CD4-positive, alpha-beta memory T cell (primary cell): ENCODE data around the gene EFR3B. TPM values are rescaled to one million over a fixed set of nuclear protein-coding genes. Genes with fewer than 3 reads are reported as not detected.
A peak's percentile ranks its signal among the peaks of the same experiment; 100 is the strongest.

Source experiments
- CTCF ChIA-PET: fragments of 350-600 bp; sonication (Branson Sonifier 250); formaldehyde crosslinking; loops from one replicate; lab custom pipeline; 2021; ENCODE audit warnings: inconsistent platforms; ENCODE audit not compliant: partially characterized antibody; lab: Charles Lee
- POLR2A ChIA-PET: fragments of 350-600 bp; sonication (Branson Sonifier 250); formaldehyde crosslinking; loops from one replicate; lab custom pipeline; 2021; ENCODE audit not compliant: partially characterized antibody; lab: Charles Lee
- DNase-seq, 5 donors: peaks; one replicate each; pipeline versions ENCODE4 v3.0.0 to v3.0.0-alpha.2; 2020 to 2022; ENCODE audit warnings: mixed read lengths in 1 of 5
- H3K27ac ChIP-seq: one replicate; pipeline ENCODE4 v1.7.0; 2013; ENCODE audit warnings: low read depth, low read length
- H3K27me3 ChIP-seq: 2 replicates; pipeline ENCODE4 v1.7.0; 2013; ENCODE audit warnings: mild to moderate bottlenecking, low read length, moderate library complexity; ENCODE audit not compliant: insufficient read depth
- H3K36me3 ChIP-seq: 2 replicates; pipeline ENCODE4 v1.7.0; 2013; ENCODE audit warnings: mild to moderate bottlenecking, low read length, moderate library complexity; ENCODE audit not compliant: insufficient read depth
- H3K4me1 ChIP-seq: 2 replicates; pipeline ENCODE4 v1.7.0; 2013; ENCODE audit warnings: mild to moderate bottlenecking, low read length, moderate library complexity; ENCODE audit not compliant: insufficient read depth
- H3K4me3 ChIP-seq, 2 donors: one replicate each; pipeline ENCODE4 v1.7.0; 2013; ENCODE audit warnings: low read length in 2 of 2, mild to moderate bottlenecking in 1 of 2
- H3K9me3 ChIP-seq, 2 donors: one replicate each; pipeline ENCODE4 v1.7.0; 2013; ENCODE audit warnings: low read length in 2 of 2, control low read depth in 1 of 2; ENCODE audit not compliant: control insufficient read depth in 1 of 2
- H3K27ac Mint-ChIP-seq, 7 donors: one replicate each; pipeline ENCODE4 v1.8.0; 2020 to 2021; ENCODE audit warnings: mixed read lengths in 7 of 7, mild to moderate bottlenecking in 6 of 7, inconsistent platforms in 3 of 7, moderate library complexity in 3 of 7
- H3K27me3 Mint-ChIP-seq, 2 donors: one replicate each; pipeline ENCODE4 v1.8.0; 2020 to 2021; ENCODE audit warnings: mixed read lengths in 2 of 2
- H3K36me3 Mint-ChIP-seq, 2 donors: one replicate each; pipeline ENCODE4 v1.8.0; 2020 to 2021; ENCODE audit warnings: mixed read lengths in 2 of 2, inconsistent platforms in 1 of 2, mild to moderate bottlenecking in 1 of 2
- H3K4me1 Mint-ChIP-seq, 4 donors: one replicate each; pipeline ENCODE4 v1.8.0; 2020 to 2021; ENCODE audit warnings: mixed read lengths in 4 of 4, mild to moderate bottlenecking in 1 of 4
- H3K4me3 Mint-ChIP-seq, 8 donors: one replicate each; pipeline ENCODE4 v1.8.0; 2020 to 2021; ENCODE audit warnings: mixed read lengths in 8 of 8, mild to moderate bottlenecking in 7 of 8, moderate library complexity in 6 of 8, inconsistent platforms in 3 of 8
- H3K9me3 Mint-ChIP-seq, 8 donors: one replicate each; pipeline ENCODE4 v1.8.0; 2020 to 2021; ENCODE audit warnings: mixed read lengths in 8 of 8, mild to moderate bottlenecking in 5 of 8, inconsistent platforms in 3 of 8, moderate library complexity in 1 of 8
- intact Hi-C: fragments of 100-400 bp; cut with micrococcal nuclease; formaldehyde crosslinking; loops from one replicate; pipeline ENCODE4 v1.15.1; 2023
- polyA plus RNA-seq, 2 donors: library from polyadenylated mRNA; unstranded; fragments of 300-500 nt; fragmentation: Illumina TruSeq; gene quantifications; one replicate each; pipeline ENCODE4 v1.2.3, GENCODE V29; 2021
- total RNA-seq, 2 experiments: library from RNA; stranded (reverse); gene quantifications; one replicate each; pipeline ENCODE4 v1.2.3, GENCODE V29; 2021

The EFR3B gene
- total and polyA plus RNA-seq, 4 experiments from 2014 or later: 0.07 to 0.14 (median 0.12) TPM; not detected in 1

GRCh38 chr2:25055376-25055920, 13.6 kb downstream of the EFR3B start:
- H3K9me3 ChIP-seq: no peaks in the 10 kb centered on the region
- DNase-seq: no peak
- ChIA-PET POLR2A (no interaction called here), CTCF (no interaction called here)
- H3K36me3 ChIP-seq: no peaks in the 10 kb centered on the region
- intact Hi-C loops: no loop called here
- H3K27me3 ChIP-seq: no peaks in the 10 kb centered on the region
- Mint-ChIP-seq H3K27me3 (peaks cover 7 to 11% of the 10 kb centered on the region in 2 donors), H3K4me3 (no peak overlapping the region), H3K4me1 (no peaks in the 10 kb centered on the region), H3K36me3 (no peaks in the 10 kb centered on the region), H3K9me3 (peaks cover 0 to 3% (median 0%) of the 10 kb centered on the region in 8 donors), H3K27ac (no peak overlapping the region)
- no peak overlapping the region for H3K4me3 ChIP-seq
- no peak overlapping the region for H3K27ac ChIP-seq
- no peaks in the 10 kb centered on the region for H3K4me1 ChIP-seq

- Mint-ChIP-seq H3K4me3 (no peak overlapping the region), H3K36me3 (no peaks in the 10 kb centered on the region), H3K4me1 (no peaks in the 10 kb centered on the region), H3K27me3 (peaks cover 7 to 11% of the 10 kb centered on the region in 2 donors), H3K27ac (no peak overlapping the region), H3K9me3 (peaks cover 0 to 3% (median 0%) of the 10 kb centered on the region in 8 donors)
- H3K9me3 ChIP-seq: no peaks in the 10 kb centered on the region
- H3K36me3 ChIP-seq: no peaks in the 10 kb centered on the region
- ChIA-PET CTCF (no interaction called here), POLR2A (no interaction called here)
- DNase-seq: no peak
- no peaks in the 10 kb centered on the region for H3K4me1 ChIP-seq
- no peak overlapping the region for H3K27ac ChIP-seq
- no peaks in the 10 kb centered on the region for H3K27me3 ChIP-seq
- H3K4me3 ChIP-seq: no peak overlapping the region
- intact Hi-C loops: no loop called here
Observed at GRCh38 chr2:25056098-25056821, 14.4 kb downstream of the EFR3B start.

- intact Hi-C loops: no loop called here
- H3K9me3 Mint-ChIP-seq: peaks cover 0 to 13% (median 6%) of the 10 kb centered on the region in 8 donors
- CTCF ChIA-PET: no interaction called here
- H3K4me3 Mint-ChIP-seq: no peak overlapping the region
- no peak for DNase-seq
- no peak overlapping the region for H3K27ac ChIP-seq
- H3K4me3 ChIP-seq: no peak overlapping the region
- peaks cover 0 to 6% of the 10 kb centered on the region in 2 donors for H3K9me3 ChIP-seq
- H3K36me3 ChIP-seq: no peaks in the 10 kb centered on the region
- H3K27me3 ChIP-seq: no peaks in the 10 kb centered on the region
- H3K4me1 ChIP-seq: no peaks in the 10 kb centered on the region
- peaks cover 0 to 2% of the 10 kb centered on the region in 2 donors for H3K27me3 Mint-ChIP-seq
- H3K4me1 Mint-ChIP-seq: no peaks in the 10 kb centered on the region
- POLR2A ChIA-PET: no interaction called here
- peaks cover 2 to 5% of the 10 kb centered on the region in 2 donors for H3K36me3 Mint-ChIP-seq
- H3K27ac Mint-ChIP-seq: no peak overlapping the region
Observed at GRCh38 chr2:25062511-25062917, 20.6 kb downstream of the EFR3B start.

GRCh38 chr2:25063876-25064660, 22.2 kb downstream of the EFR3B start:
- H3K9me3 Mint-ChIP-seq: peaks cover 0 to 13% (median 6%) of the 10 kb centered on the region in 8 donors
- ChIA-PET POLR2A (no interaction called here), CTCF (interaction anchor here (1.3 kb wide), 2 partner anchors 13 to 17 kb away, joined by 3 to 4 read pairs; no protein-coding TSS in a partner anchor)
- H3K27me3 Mint-ChIP-seq: peaks cover 0 to 3% of the 10 kb centered on the region in 2 donors
- no peak overlapping the region for H3K4me3 ChIP-seq
- H3K36me3 Mint-ChIP-seq: peaks cover 2 to 5% of the 10 kb centered on the region in 2 donors
- intact Hi-C loops: no loop called here
- H3K27me3 ChIP-seq: no peaks in the 10 kb centered on the region
- H3K4me1 ChIP-seq: no peaks in the 10 kb centered on the region
- no peaks in the 10 kb centered on the region for H3K4me1 Mint-ChIP-seq
- no peaks in the 10 kb centered on the region for H3K36me3 ChIP-seq
- no peak for DNase-seq
- H3K27ac Mint-ChIP-seq: no peak overlapping the region
- peaks cover 0 to 6% of the 10 kb centered on the region in 2 donors for H3K9me3 ChIP-seq
- H3K4me3 Mint-ChIP-seq: no peak overlapping the region
- H3K27ac ChIP-seq: no peak overlapping the region

GRCh38 chr2:25065768-25066167, 23.9 kb downstream of the EFR3B start:
- intact Hi-C loops: no loop called here
- Mint-ChIP-seq H3K27ac (peak overlapping the region in 1 of 7 donors; percentile 24), H3K36me3 (peaks cover 2 to 5% of the 10 kb centered on the region in 2 donors), H3K4me1 (no peaks in the 10 kb centered on the region), H3K27me3 (peaks cover 2 to 3% of the 10 kb centered on the region in 2 donors), H3K4me3 (no peak overlapping the region), H3K9me3 (peaks cover 0 to 13% (median 6%) of the 10 kb centered on the region in 8 donors)
- ChIA-PET POLR2A (no interaction called here), CTCF (no interaction called here)
- no peaks in the 10 kb centered on the region for H3K27me3 ChIP-seq
- no peaks in the 10 kb centered on the region for H3K36me3 ChIP-seq
- DNase-seq: no peak
- no peak overlapping the region for H3K27ac ChIP-seq
- H3K9me3 ChIP-seq: peaks cover 0 to 6% of the 10 kb centered on the region in 2 donors
- H3K4me1 ChIP-seq: no peaks in the 10 kb centered on the region
- H3K4me3 ChIP-seq: no peak overlapping the region

- Histone ChIP-seq H3K4me1 (no peaks in the 10 kb centered on the region), H3K36me3 (no peaks in the 10 kb centered on the region), H3K9me3 (peaks cover 0 to 6% of the 10 kb centered on the region in 2 donors), H3K27me3 (no peaks in the 10 kb centered on the region), H3K4me3 (no peak overlapping the region), H3K27ac (no peak overlapping the region)
- Mint-ChIP-seq H3K9me3 (peaks cover 0 to 13% (median 6%) of the 10 kb centered on the region in 8 donors), H3K27me3 (peaks cover 2 to 3% of the 10 kb centered on the region in 2 donors), H3K27ac (no peak overlapping the region), H3K4me1 (no peaks in the 10 kb centered on the region), H3K4me3 (no peak overlapping the region), H3K36me3 (peaks cover 2 to 5% of the 10 kb centered on the region in 2 donors)
- intact Hi-C loops: no loop called here
- ChIA-PET CTCF (no interaction called here), POLR2A (no interaction called here)
- no peak for DNase-seq
Observed at GRCh38 chr2:25066455-25066854, 24.6 kb downstream of the EFR3B start.

- intact Hi-C loops: no loop called here
- H3K27me3 ChIP-seq: no peaks in the 10 kb centered on the region
- no peak for DNase-seq
- H3K36me3 ChIP-seq: no peaks in the 10 kb centered on the region
- H3K27ac ChIP-seq: no peak overlapping the region
- H3K4me3 Mint-ChIP-seq: no peak overlapping the region
- no peaks in the 10 kb centered on the region for H3K4me1 Mint-ChIP-seq
- H3K9me3 ChIP-seq: peaks cover 0 to 6% of the 10 kb centered on the region in 2 donors
- no peak overlapping the region for H3K27ac Mint-ChIP-seq
- ChIA-PET POLR2A (no interaction called here), CTCF (no interaction called here)
- peaks cover 2 to 5% of the 10 kb centered on the region in 2 donors for H3K36me3 Mint-ChIP-seq
- peaks cover 3 to 4% of the 10 kb centered on the region in 2 donors for H3K27me3 Mint-ChIP-seq
- no peaks in the 10 kb centered on the region for H3K4me1 ChIP-seq
- no peak overlapping the region for H3K4me3 ChIP-seq
- peaks cover 0 to 13% (median 6%) of the 10 kb centered on the region in 8 donors for H3K9me3 Mint-ChIP-seq
Observed at GRCh38 chr2:25068217-25068616, 26.3 kb downstream of the EFR3B start.
